Keratinocyte (primary cell): ENCODE results near the gene TPO.

Experiments
- CTCF ChIP-seq, 3 experiments: IDR thresholded peaks in 1 of 3; conservative IDR thresholded peaks in 1 of 3; optimal IDR thresholded peaks in 1 of 3; 2 replicates in 2 of 3; 3 replicates in 1 of 3; pipeline versions ENCODE3 to v1.5.1; 2011; ENCODE audit warnings: low read length in 3 of 3, mild to moderate bottlenecking in 3 of 3, moderate library complexity in 2 of 3, control low read depth in 1 of 3, inconsistent platforms in 1 of 3; ENCODE audit not compliant: insufficient read depth in 2 of 3; ENCODE audit errors: extremely low read depth in 1 of 3
- EZH2 ChIP-seq: IDR thresholded peaks from one replicate; pipeline ENCODE4 v1.6.1; 2012; ENCODE audit warnings: inconsistent platforms, mild to moderate bottlenecking, low read length, moderate library complexity

DNA sequence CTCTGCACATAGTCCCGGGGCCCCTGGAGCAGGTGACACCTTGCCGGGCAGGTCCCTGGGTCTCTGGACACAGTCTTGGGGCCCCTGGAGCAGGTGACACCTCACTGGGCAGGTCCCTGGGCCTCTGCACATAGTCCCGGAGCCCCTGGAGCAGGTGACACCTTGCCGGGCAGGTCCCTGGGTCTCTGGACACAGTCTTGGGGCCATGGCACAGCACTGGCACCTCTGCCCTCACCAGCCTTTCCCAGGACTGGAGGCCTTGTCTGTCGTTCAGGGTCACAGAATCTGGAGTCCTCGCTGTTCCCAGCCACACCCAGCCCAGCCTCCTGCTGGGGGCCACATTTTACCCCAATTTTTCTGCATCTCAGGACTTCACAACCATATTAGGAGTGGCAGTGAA lies 2.2 kb downstream of the TPO start:
- TF ChIP-seq CTCF (optimal IDR thresholded peaks at IDR 0.05 in 1 of 3, IDR thresholded peaks at IDR 0.05 in 1 of 3, conservative IDR thresholded peaks at IDR 0.05 in 1 of 3; ENCODE audit: extremely low read depth in 1 of 3, insufficient read depth in 2 of 3, low read length in 3 of 3) (no peak), EZH2 (no peak)
